K562 (cell line): Measurements from ENCODE around the gene EEF1AKMT4. TPM values are rescaled to one million over a fixed set of nuclear protein-coding genes. Genes with fewer than 3 reads are reported as not detected.

ENCODE experiments used
- RUNX1 ChIP-seq: sonication (generic); IDR thresholded peaks from 2 replicates; pipeline ENCODE4 v1.6.1; 2016; ENCODE audit warnings: antibody characterized with exemption, low read depth
- polyA plus RNA-seq, 8 experiments: library from polyadenylated mRNA; depleted of rRNA in 4 of 8; stranded (reverse) in 5 of 8; unstranded in 3 of 8; fragments of >200 nt; fragmentation: Nextera tagmentation in 2 of 8; fragmentation: Illumina TruSeq in 1 of 8; extraction: Ambion mirVana in 2 of 8; extraction: Trizol in 1 of 8; gene quantifications; 2 replicates each; pipeline versions ENCODE4 v1.2.1 to v1.2.3, GENCODE V29; 2011 to 2014; ENCODE audit warnings: inconsistent platforms in 1 of 8, missing spikeins in 1 of 8
- total RNA-seq, 7 experiments: library from RNA; depleted of rRNA in 6 of 7; stranded (reverse); fragments of >200 nt in 6 of 7; fragmentation: Illumina TruSeq in 2 of 7; extraction: Trizol in 2 of 7; gene quantifications; 2 replicates each; pipeline versions ENCODE4 v1.2.1 to v1.2.3, GENCODE V29; 2011 to 2021; ENCODE audit warnings: low replicate concordance in 1 of 7
- TF ChIP-seq, protein P1 (sequence below), 2 experiments: fragments of 450-650 bp; IDR thresholded peaks; 2 replicates each; pipeline ENCODE4 v1.6.1; 2016; ENCODE audit warnings: mild to moderate bottlenecking in 2 of 2, borderline replicate concordance in 1 of 2, low read depth in 1 of 2, moderate library complexity in 1 of 2
- TF ChIP-seq, protein P2 (sequence below): fragments of 450-650 bp; IDR thresholded peaks from 2 replicates; pipeline ENCODE4 v1.6.1; 2014; ENCODE audit warnings: low read depth, mild to moderate bottlenecking, moderate library complexity, borderline replicate concordance

Gene EEF1AKMT4
- total and polyA plus RNA-seq, 9 of the 15 experiments (the other 6 are each of a cell fraction or from before 2014, with no cell fraction given) = 10.3 to 49.4 (median 18.9) TPM

DNA sequence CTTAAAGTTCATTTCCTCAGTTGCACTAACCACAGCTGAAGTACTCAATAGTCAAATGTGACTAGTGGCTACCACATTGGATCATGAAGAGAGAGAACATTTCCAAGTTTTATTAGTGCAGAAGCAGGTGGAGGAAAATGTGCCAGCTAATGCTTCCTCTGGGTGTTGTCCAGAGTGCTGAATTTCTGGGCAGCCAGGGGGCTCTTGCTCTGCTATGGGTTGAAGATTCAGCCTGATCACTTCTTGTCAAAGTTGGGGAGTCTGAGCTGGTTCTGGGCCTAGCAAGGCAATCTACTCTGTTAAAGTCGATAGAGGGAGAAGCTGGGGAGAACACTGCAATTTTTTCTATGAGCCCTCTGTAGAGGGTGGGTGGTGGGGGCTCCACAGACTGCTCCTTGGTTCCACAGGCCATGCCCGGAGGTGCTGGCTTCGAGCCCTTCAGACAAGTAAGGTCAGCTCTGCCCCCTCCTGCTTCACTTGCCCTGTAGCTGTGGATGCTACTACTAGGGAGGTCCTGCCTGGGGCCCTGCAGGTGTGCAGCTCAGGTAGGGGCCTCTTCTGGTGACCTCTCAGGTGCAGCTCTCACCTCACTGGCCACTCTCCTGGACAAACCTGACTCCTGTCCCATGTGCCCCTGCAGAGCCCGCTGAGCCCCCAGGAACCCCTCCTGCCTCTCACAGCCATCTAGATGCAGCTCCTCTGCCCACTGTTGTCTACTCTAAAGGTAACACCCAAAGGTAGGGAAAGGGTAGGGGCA, 8.9 kb upstream of the EEF1AKMT4 start (continued):
- TF ChIP-seq, protein P1, sequence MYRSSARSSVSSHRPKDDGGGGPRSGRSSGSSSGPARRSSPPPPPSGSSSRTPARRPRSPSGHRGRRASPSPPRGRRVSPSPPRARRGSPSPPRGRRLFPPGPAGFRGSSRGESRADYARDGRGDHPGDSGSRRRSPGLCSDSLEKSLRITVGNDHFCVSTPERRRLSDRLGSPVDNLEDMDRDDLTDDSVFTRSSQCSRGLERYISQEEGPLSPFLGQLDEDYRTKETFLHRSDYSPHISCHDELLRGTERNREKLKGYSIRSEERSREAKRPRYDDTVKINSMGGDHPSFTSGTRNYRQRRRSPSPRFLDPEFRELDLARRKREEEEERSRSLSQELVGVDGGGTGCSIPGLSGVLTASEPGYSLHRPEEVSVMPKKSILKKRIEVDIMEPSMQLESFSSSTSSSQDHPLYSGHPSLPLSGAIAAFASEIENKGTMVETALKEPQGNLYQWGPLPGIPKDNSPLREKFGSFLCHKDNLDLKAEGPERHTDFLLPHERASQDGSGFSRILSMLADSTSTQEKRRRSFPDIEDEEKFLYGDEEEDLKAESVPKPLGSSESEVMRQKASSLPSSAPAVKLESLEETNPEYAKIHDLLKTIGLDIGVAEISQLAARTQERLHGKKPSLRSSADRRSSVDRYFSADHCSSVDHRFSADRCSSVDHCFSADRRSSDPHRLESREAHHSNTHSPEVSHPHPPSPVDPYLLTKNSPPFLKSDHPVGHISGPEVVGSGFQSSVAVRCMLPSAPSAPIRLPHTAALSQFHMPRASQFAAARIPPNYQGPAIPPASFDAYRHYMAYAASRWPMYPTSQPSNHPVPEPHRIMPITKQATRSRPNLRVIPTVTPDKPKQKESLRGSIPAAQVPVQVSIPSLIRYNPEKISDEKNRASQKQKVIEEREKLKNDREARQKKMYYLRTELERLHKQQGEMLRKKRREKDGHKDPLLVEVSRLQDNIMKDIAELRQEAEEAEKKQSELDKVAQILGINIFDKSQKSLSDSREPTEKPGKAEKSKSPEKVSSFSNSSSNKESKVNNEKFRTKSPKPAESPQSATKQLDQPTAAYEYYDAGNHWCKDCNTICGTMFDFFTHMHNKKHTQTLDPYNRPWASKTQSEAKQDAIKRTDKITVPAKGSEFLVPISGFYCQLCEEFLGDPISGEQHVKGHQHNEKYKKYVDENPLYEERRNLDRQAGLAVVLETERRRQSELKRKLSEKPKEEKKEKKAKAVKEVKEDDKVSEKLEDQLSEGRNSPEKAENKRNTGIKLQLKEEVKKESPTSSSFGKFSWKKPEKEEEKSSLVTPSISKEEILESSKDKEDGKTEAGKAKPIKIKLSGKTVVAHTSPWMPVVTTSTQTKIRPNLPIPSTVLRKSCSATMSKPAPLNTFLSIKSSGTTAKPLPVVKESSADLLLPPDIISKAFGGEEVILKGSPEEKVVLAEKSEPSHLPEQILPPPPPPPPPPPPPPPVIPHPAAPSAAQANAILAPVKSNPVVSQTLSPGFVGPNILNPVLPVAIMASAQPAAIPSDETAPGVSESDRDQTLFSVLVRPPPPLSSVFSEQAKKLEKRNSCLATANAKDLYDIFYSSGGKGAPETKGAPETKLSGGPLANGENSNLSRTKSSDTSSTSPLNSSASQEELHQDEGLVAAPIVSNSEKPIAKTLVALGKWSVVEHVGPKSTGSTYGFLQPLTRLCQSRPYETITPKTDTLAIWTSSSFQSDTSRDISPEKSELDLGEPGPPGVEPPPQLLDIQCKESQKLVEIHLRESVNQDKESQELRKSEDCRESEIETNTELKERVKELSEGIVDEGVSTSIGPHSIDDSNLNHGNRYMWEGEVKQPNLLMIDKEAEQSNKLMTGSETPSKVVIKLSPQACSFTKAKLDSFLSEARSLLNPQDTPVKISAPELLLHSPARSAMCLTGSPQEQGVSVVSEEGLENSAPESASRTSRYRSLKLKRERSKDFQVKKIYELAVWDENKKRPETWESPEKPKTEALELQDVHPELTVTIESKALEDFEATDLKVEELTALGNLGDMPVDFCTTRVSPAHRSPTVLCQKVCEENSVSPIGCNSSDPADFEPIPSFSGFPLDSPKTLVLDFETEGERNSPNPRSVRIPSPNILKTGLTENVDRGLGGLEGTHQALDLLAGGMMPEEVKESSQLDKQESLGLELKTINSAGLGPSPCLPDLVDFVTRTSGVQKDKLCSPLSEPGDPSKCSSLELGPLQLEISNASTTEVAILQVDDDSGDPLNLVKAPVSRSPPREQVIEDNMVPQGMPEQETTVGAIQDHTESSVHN (IDR thresholded peaks at IDR 0.05; ENCODE audit: borderline replicate concordance in 1 of 2, low read depth in 1 of 2) = no peak
- no peak for TF ChIP-seq RUNX1
- TF ChIP-seq, protein P2, sequence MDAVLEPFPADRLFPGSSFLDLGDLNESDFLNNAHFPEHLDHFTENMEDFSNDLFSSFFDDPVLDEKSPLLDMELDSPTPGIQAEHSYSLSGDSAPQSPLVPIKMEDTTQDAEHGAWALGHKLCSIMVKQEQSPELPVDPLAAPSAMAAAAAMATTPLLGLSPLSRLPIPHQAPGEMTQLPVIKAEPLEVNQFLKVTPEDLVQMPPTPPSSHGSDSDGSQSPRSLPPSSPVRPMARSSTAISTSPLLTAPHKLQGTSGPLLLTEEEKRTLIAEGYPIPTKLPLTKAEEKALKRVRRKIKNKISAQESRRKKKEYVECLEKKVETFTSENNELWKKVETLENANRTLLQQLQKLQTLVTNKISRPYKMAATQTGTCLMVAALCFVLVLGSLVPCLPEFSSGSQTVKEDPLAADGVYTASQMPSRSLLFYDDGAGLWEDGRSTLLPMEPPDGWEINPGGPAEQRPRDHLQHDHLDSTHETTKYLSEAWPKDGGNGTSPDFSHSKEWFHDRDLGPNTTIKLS = no peak
